HG02798 (cell line): ENCODE measurements around the gene LRRN2.

Experiments used
- ATAC-seq: cut with Tn5 transposase; IDR thresholded peaks from one replicate; pipeline ENCODE4 v1.9.1; 2021; ENCODE audit warnings: mild to moderate bottlenecking; ENCODE audit not compliant: unreplicated experiment, poor library complexity

The LRRN2 gene

GRCh38 chr1:204607910-204608309 lies 77.6 kb downstream of the LRRN2 start:
- no peak for ATAC-seq

GRCh38 chr1:204605791-204606190 lies 79.7 kb downstream of the LRRN2 start:
- no peak for ATAC-seq

GRCh38 chr1:204602871-204603542 lies 82.5 kb downstream of the LRRN2 start:
- ATAC-seq = no peak

GRCh38 chr1:204602111-204602579 lies 83.4 kb downstream of the LRRN2 start:
- no peak for ATAC-seq

GRCh38 chr1:204600968-204601367 lies 84.6 kb downstream of the LRRN2 start:
- ATAC-seq = no peak

GRCh38 chr1:204600203-204600602 lies 85.3 kb downstream of the LRRN2 start:
- ATAC-seq = no peak

- no peak for ATAC-seq
These were observed 85.9 kb downstream of the LRRN2 start for GRCh38 chr1:204599596-204599995.

- no peak for ATAC-seq
These were observed 86.4 kb downstream of the LRRN2 start for GRCh38 chr1:204599098-204599497.

- no peak for ATAC-seq
These were observed 87.1 kb downstream of the LRRN2 start for GRCh38 chr1:204598319-204598969.

- no peak for ATAC-seq
These were observed 93.1 kb downstream of the LRRN2 start for GRCh38 chr1:204592246-204592948.

GRCh38 chr1:204591473-204592090 lies 94.0 kb downstream of the LRRN2 start:
- ATAC-seq = no peak

- no peak for ATAC-seq
These were observed 96.0 kb downstream of the LRRN2 start for GRCh38 chr1:204589409-204590038.

GRCh38 chr1:204588826-204589225 lies 96.7 kb downstream of the LRRN2 start:
- no peak for ATAC-seq

GRCh38 chr1:204587621-204588020 lies 97.9 kb downstream of the LRRN2 start:
- no peak for ATAC-seq

- no peak for ATAC-seq
These were observed 100.7 kb downstream of the LRRN2 start for GRCh38 chr1:204584699-204585372.

GRCh38 chr1:204583909-204584632 lies 101.5 kb downstream of the LRRN2 start:
- ATAC-seq = no peak

GRCh38 chr1:204581759-204582158 lies 103.8 kb downstream of the LRRN2 start:
- no peak for ATAC-seq

GRCh38 chr1:204580862-204581261 lies 104.7 kb downstream of the LRRN2 start:
- no peak for ATAC-seq

- ATAC-seq = no peak
These were observed 105.9 kb downstream of the LRRN2 start for GRCh38 chr1:204579681-204580080.
